Thoracic aorta (tissue), 2 donors: ENCODE data around the gene PACS1. TPM values are rescaled to one million over a fixed set of nuclear protein-coding genes. Genes with fewer than 3 reads are reported as not detected.
"Not testable (repeated sequence)": the region's sequence is repeated elsewhere in the genome, so short reads cannot be mapped to it uniquely, and the experiment has no call there.

Experiments used
- ATAC-seq: fragments of 150-250 bp; one replicate; pipeline ENCODE4 v1.8.0; 2017; ENCODE audit warnings: low read depth; ENCODE audit not compliant: insufficient number of reproducible peaks, low FRiP score
- DNase-seq: peaks from one replicate; pipeline ENCODE4 v3.0.0-alpha.2; 2020; ENCODE audit warnings: low spot score
- H3K27ac ChIP-seq, 2 donors: fragments of 200-600 bp; sonication (generic); 1 replicate in 1 of 2; 2 replicates in 1 of 2; pipeline ENCODE4 v1.5.1; 2016; ENCODE audit warnings: mild to moderate bottlenecking in 2 of 2, moderate library complexity in 2 of 2
- H3K27me3 ChIP-seq: fragments of 200-600 bp; sonication (generic); replicated peaks from 2 replicates; pipeline ENCODE4 v1.6.0; 2016; ENCODE audit warnings: mild to moderate bottlenecking; ENCODE audit not compliant: insufficient read depth
- H3K36me3 ChIP-seq: fragments of 200-600 bp; sonication (generic); one replicate; pipeline ENCODE4 v1.5.1; 2016
- H3K4me1 ChIP-seq, 2 donors: fragments of 200-600 bp; sonication (generic); 1 replicate in 1 of 2; 2 replicates in 1 of 2; pipeline versions ENCODE4 v1.5.1 to v1.6.0; 2016; ENCODE audit warnings: low read depth in 2 of 2, mild to moderate bottlenecking in 1 of 2; ENCODE audit not compliant: control insufficient read depth in 1 of 2
- H3K4me3 ChIP-seq: fragments of 200-600 bp; sonication (generic); 2 replicates; pipeline ENCODE4 v1.5.1; 2016; ENCODE audit warnings: mild to moderate bottlenecking
- H3K9me3 ChIP-seq: fragments of 200-600 bp; sonication (generic); 2 replicates; pipeline ENCODE4 v1.5.1; 2016
- total RNA-seq, 2 donors: library from RNA; depleted of rRNA; stranded (reverse); fragments of >200 nt; gene quantifications; one replicate each; pipeline versions ENCODE4 v1.1.0 to v1.2.3, GENCODE V29; 2016
- TF ChIP-seq, protein P1 (sequence below): fragments of 200-600 bp; sonication (generic); IDR thresholded peaks from one replicate; pipeline ENCODE4 v1.5.1; 2019; ENCODE audit warnings: antibody characterized with exemption

Gene PACS1
- total RNA-seq: 100 to 1,000 TPM in 1 of 2 donors, 10 to 100 TPM in 1; 82.9 to 112 TPM

DNA sequence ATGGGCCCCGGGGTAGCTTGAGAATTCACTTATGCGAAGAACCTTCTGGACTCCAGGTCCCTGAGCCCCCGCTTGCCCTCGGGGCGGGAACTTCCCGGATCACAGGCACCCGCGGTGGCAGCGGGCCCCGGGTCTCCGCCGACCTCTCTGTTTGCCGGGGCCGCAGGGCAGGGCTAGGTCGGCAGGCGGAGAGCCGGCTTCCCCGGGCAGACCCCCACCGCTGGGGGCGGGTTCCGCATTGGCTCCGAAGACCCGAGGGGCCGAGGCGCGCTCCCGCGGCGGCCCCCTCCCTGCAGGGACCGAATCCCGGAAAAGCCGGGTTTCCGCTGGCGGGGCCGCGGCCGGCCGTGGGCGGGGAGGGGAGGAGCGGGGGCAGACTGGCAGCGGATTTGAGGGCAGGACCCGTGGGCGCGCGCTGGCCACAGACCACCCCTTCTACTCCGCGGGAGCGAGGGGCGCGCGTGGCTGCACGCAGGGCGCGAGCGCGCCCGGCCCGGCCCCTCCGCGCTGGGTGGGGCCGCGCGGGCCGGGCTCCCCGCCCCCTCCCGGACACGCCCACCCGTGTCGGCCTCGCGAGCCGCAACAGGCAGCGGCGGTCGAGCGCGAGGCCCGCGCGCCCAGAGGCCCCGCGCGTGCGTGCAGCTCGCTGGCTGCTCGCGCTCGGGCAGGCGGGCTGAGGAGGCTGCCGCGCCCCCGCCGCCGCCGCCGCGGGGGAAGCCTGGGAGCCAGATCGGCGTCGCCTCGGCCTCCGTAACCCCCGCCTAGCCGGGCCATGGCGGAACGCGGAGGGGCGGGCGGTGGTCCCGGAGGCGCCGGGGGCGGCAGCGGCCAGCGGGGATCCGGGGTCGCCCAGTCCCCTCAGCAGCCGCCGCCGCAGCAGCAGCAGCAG lies at the start of gene PACS1:
TSS of gene PACS1 (plus strand) at position 558 of the 889 bp plus-strand sequence. CDS start at position 773, 215 bp downstream.
- Histone ChIP-seq H3K4me3 (peak within 1 kb of the TSS; percentile 96), H3K36me3 (peaks cover 24% of the 10 kb centered on the region), H3K9me3 (no peaks in the 10 kb centered on the region), H3K27ac (peak within 1 kb of the TSS; percentile 96 to 98), H3K27me3 (no peaks in the 10 kb centered on the region), H3K4me1 (peaks cover 18 to 33% of the 10 kb centered on the region in 2 donors)
- no peak for DNase-seq
- TF ChIP-seq, protein P1, sequence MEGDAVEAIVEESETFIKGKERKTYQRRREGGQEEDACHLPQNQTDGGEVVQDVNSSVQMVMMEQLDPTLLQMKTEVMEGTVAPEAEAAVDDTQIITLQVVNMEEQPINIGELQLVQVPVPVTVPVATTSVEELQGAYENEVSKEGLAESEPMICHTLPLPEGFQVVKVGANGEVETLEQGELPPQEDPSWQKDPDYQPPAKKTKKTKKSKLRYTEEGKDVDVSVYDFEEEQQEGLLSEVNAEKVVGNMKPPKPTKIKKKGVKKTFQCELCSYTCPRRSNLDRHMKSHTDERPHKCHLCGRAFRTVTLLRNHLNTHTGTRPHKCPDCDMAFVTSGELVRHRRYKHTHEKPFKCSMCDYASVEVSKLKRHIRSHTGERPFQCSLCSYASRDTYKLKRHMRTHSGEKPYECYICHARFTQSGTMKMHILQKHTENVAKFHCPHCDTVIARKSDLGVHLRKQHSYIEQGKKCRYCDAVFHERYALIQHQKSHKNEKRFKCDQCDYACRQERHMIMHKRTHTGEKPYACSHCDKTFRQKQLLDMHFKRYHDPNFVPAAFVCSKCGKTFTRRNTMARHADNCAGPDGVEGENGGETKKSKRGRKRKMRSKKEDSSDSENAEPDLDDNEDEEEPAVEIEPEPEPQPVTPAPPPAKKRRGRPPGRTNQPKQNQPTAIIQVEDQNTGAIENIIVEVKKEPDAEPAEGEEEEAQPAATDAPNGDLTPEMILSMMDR: no peak
- ATAC-seq: peak; percentile 65

DNA sequence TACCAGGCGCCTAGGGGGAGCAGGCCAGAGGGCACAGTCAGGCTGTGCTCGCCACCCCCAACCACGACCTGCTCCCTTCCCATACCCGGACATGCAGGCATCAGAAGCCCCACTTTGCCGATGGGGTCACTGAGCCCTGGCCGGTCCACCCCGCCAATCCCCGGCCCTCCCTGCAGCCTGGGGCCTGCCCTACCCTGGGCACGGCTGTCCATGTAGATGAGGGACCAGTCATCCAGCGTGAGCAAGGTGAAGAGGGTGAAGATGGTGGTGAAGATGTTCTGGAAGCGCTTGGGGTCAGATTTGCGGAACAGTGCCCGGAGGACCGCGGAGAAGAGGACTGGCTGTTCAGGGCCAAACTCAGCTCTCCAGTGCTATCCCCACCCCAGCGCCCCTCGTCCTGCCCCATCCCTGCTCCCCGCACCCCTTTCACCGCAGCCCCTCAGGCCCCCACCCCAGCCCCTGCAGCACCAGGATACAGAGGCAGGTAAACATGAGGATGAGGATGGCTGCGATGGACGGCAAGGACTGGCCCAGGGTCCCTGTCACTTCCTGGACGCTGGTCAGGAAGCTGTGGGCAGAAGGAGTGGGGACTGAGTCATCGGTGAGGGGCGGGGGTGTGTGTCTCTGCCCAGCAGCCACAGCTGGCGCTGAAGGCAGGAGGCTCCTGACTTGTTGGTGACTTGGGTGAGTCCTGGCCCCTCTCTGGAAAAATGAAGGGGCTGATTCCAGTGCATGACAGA lies 49.3 kb upstream of the PACS1 start:
- Histone ChIP-seq H3K36me3 (no peaks in the 10 kb centered on the region), H3K4me1 (peaks cover 27 to 38% of the 10 kb centered on the region in 2 donors), H3K27me3 (no peaks in the 10 kb centered on the region), H3K27ac (peak overlapping the region; percentile 60 to 82), H3K9me3 (no peaks in the 10 kb centered on the region), H3K4me3 (peak overlapping the region; percentile 27)
- no peak for ATAC-seq
- DNase-seq: no peak
- TF ChIP-seq, protein P1: no peak

DNA sequence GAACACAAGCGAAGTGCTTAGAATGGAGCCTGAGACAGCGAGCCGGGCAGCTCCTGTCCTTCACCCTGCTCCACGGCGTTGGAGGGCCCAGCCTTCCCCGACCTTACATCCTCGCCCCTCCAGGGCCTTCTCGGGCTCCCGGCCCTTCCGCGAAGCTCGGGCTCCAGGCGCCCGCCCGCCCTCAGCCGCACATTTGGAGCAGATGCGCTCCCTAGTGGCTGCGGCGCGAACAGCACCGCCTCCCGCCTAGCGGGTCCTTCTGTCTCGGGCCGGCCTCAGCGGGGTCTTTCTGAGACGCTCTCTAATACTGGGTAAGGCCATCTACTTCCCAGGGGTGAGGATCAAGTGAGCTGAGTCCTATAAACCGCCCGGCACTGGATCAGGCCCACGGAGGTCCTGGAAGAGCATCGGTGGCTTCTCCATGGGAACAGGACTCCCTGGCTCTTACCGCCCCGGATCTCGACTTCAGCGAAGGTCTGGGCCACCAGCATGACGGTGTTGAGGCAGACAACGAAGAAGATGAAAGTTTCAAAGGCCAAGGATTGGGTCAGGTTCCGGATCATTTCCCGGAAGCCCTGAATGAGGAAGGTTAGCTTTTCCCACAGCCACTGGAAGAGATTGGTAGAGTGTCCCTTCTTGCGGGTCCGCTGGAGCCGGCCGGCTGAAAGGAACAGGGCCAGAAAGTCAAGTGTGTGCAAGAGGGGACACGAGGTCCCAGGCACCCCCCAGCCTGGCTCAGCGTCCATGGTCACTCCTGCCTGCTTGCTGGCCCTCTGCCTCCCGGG lies 47.5 kb upstream of the PACS1 start:
- TF ChIP-seq, protein P1: peak; percentile 99
- Histone ChIP-seq H3K9me3 (no peaks in the 10 kb centered on the region), H3K27me3 (no peaks in the 10 kb centered on the region), H3K36me3 (no peaks in the 10 kb centered on the region), H3K4me3 (peak overlapping the region; percentile 61), H3K4me1 (peaks cover 15 to 27% of the 10 kb centered on the region in 2 donors), H3K27ac (peak overlapping the region in 1 of 2 donors; percentile 82)
- DNase-seq (no peak), ATAC-seq (no peak)

DNA sequence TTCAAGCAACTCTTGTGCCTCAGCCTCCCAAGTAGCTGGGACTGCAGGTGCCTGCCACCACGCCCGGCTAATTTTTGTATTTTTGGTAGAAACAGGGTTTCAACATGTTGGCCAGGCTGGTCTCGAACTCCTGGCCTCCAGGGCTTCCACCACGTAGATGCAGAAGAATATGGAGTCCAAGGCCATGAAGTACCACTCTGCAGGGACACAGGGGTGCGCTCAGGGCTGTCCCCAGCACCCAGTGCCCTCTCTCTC lies 47.0 kb upstream of the PACS1 start:
- ATAC-seq, H3K36me3 ChIP-seq, H3K27me3 ChIP-seq, DNase-seq, H3K27ac ChIP-seq, H3K4me3 ChIP-seq, H3K9me3 ChIP-seq: not testable (repeated sequence)
- H3K4me1 ChIP-seq: peaks cover 15 to 27% of the 10 kb centered on the region in 2 donors

DNA sequence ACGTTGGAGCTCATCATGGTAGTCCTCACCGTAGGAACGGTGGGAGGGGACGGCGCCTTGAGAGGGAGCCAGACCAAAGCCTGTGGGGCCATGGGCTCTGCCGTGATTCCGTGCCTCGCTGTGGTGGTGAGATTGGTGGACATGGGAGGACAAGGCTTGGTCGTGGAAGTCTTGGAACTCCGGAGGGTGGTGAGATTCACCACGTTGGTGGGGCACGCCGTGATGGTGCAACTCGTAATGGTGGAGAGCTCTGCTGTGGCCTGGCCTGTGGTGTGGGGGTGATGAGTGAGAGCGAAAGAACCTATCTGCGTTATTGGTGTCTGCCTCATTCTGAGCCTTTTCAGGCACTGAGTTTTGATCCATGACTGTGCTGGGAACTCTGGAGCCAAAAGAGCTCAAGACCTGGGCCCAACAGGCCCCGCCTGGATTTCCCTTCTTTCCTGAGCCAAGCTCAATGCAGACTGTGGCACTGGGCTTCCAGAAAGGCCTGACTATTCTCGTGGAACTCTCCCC lies 44.0 kb upstream of the PACS1 start, which contains the start of gene CATSPER1:
TSS of gene CATSPER1 (minus strand) at position 463 of the 513 bp plus-strand sequence. CDS start at position 363, 100 bp downstream.
- DNase-seq (no peak), ATAC-seq (no peak)
- Histone ChIP-seq H3K4me1 (peaks cover 9 to 20% of the 10 kb centered on the region in 2 donors), H3K4me3 (no peak within 1 kb of the TSS), H3K36me3 (no peaks in the 10 kb centered on the region), H3K9me3 (no peaks in the 10 kb centered on the region), H3K27ac (no peak within 1 kb of the TSS), H3K27me3 (no peaks in the 10 kb centered on the region)
- TF ChIP-seq, protein P1: no peak
